Vagina (tissue), 2 donors: ENCODE data around the gene APP.

Source experiments
- CTCF ChIP-seq, 3 experiments: fragments of 450-650 bp in 2 of 3; fragments of 200-600 bp in 1 of 3; sonication (generic) in 1 of 3; IDR thresholded peaks; one replicate each; pipeline ENCODE4 v1.5.1; 2017 to 2019; ENCODE audit warnings: antibody characterized with exemption in 3 of 3, mild to moderate bottlenecking in 2 of 3, moderate library complexity in 2 of 3
- POLR2AphosphoS5 ChIP-seq, 2 donors: sonication (generic); formaldehyde crosslinking; IDR thresholded peaks; one replicate each; pipeline ENCODE4 v1.9.0; 2017; ENCODE audit warnings: antibody characterized with exemption in 2 of 2, mild to moderate bottlenecking in 2 of 2, low read depth in 1 of 2; ENCODE audit not compliant: insufficient read depth in 1 of 2

DNA sequence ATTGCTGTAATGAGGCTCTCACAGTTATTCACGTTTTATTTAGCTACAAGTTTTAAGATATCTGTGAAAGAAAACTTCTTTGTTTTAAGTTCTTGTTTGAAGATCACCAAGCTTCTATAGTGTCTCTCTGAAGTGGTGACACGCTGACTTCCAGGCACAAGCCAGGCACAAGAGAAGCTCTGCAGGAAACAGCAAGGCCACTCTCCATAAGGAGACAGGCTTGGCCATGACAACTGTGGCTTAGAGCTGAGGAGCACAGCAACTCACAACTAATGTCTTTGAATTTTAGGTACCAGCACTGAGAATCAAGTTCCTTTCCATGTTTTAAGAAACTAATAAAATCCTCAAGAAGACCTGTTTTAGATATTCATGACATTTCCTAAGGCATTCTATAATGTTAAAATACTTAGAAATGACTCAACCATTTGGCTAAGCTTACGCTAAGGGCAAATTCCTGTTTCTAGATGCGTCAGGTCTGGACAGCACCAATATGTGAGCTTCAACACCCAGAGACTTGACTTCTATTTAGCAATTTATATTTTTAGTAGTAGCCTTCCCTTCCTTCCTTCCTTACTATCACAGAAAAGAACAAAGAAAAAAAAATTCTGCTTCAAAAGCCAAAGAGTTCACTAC is 40.2 kb downstream of the APP start:
- TF ChIP-seq POLR2AphosphoS5 (IDR thresholded peaks at IDR 0.05; ENCODE audit: insufficient read depth in 1 of 2, low read depth in 1 of 2), result no peak
- TF ChIP-seq CTCF (IDR thresholded peaks at IDR 0.05), result no peak
